CD14-positive monocyte (primary cell): ENCODE measurements around the gene OR2M4. TPM values are rescaled to one million over a fixed set of nuclear protein-coding genes. Genes with fewer than 3 reads are reported as not detected.
A peak's percentile ranks its signal among the peaks of the same experiment; 100 is the strongest.

Experiments used
- DNase-seq, 3 donors: peaks; one replicate each; pipeline ENCODE4 v3.0.0-alpha.2; 2011 to 2022
- H2AFZ ChIP-seq: 2 replicates; pipeline ENCODE4 v1.6.0; 2012; ENCODE audit warnings: mild to moderate bottlenecking, low read depth, low read length, inconsistent platforms; ENCODE audit not compliant: insufficient read depth, poor library complexity, severe bottlenecking
- H3K27ac ChIP-seq, 2 donors: 1 replicate in 1 of 2; 2 replicates in 1 of 2; pipeline ENCODE4 v1.5.1; 2012 to 2013; ENCODE audit warnings: low read length in 2 of 2, control low read depth in 1 of 2, inconsistent platforms in 1 of 2, low read depth in 1 of 2, mild to moderate bottlenecking in 1 of 2
- H3K27me3 ChIP-seq, 2 donors: one replicate each; pipeline versions ENCODE4 v1.6.0 to v1.6.1; 2011 to 2013; ENCODE audit warnings: low read length in 2 of 2; ENCODE audit not compliant: control insufficient read depth in 2 of 2, insufficient read depth in 2 of 2
- H3K36me3 ChIP-seq, 2 donors: replicated peaks in 1 of 2; 1 replicate in 1 of 2; 2 replicates in 1 of 2; pipeline versions ENCODE4 v1.5.1 to v1.6.1; 2012 to 2013; ENCODE audit warnings: low read length in 2 of 2, control low read depth in 1 of 2, inconsistent platforms in 1 of 2, mild to moderate bottlenecking in 1 of 2; ENCODE audit not compliant: insufficient read depth in 2 of 2, control insufficient read depth in 1 of 2
- H3K4me1 ChIP-seq, 2 donors: 1 replicate in 1 of 2; 2 replicates in 1 of 2; pipeline versions ENCODE4 v1.5.1 to v1.6.1; 2012 to 2013; ENCODE audit warnings: low read length in 2 of 2, control low read depth in 1 of 2, inconsistent platforms in 1 of 2, mild to moderate bottlenecking in 1 of 2, moderate library complexity in 1 of 2; ENCODE audit not compliant: insufficient read depth in 2 of 2, control insufficient read depth in 1 of 2
- H3K4me2 ChIP-seq: replicated peaks from 2 replicates; pipeline ENCODE3; 2012; ENCODE audit warnings: low read length, moderate library complexity, mild to moderate bottlenecking; ENCODE audit not compliant: poor library complexity, severe bottlenecking; ENCODE audit errors: extremely low read depth
- H3K4me3 ChIP-seq, 3 experiments: fragments of 200-600 bp in 1 of 3; sonication (generic) in 1 of 3; replicated peaks in 1 of 3; 1 replicate in 2 of 3; 2 replicates in 1 of 3; pipeline ENCODE4 v1.5.1; 2011 to 2013; ENCODE audit warnings: low read length in 3 of 3, mild to moderate bottlenecking in 3 of 3, control low read depth in 2 of 3, low read depth in 2 of 3, inconsistent platforms in 1 of 3, moderate library complexity in 1 of 3
- H3K79me2 ChIP-seq: 2 replicates; pipeline ENCODE4 v1.6.0; 2012; ENCODE audit warnings: mild to moderate bottlenecking, control low read depth, inconsistent platforms, low read length, moderate library complexity; ENCODE audit not compliant: insufficient read depth
- H3K9ac ChIP-seq: 2 replicates; pipeline ENCODE4 v1.6.0; 2017; ENCODE audit warnings: low read length, mild to moderate bottlenecking; ENCODE audit not compliant: insufficient read depth, poor library complexity, severe bottlenecking
- H3K9me3 ChIP-seq, 2 donors: replicated peaks in 1 of 2; 1 replicate in 1 of 2; 2 replicates in 1 of 2; pipeline versions ENCODE4 v1.5.1 to v1.6.1; 2012 to 2013; ENCODE audit warnings: low read length in 2 of 2, control low read depth in 1 of 2; ENCODE audit not compliant: control insufficient read depth in 1 of 2, insufficient read depth in 1 of 2
- H4K20me1 ChIP-seq: 2 replicates; pipeline ENCODE4 v1.6.0; 2012; ENCODE audit warnings: mild to moderate bottlenecking, low read length, control low read depth, moderate library complexity; ENCODE audit not compliant: insufficient read depth
- H3K27ac Mint-ChIP-seq, 7 donors: one replicate each; pipeline ENCODE4 v1.8.0; 2020; ENCODE audit warnings: mild to moderate bottlenecking in 7 of 7, mixed read lengths in 7 of 7, moderate library complexity in 6 of 7, inconsistent platforms in 2 of 7
- H3K27me3 Mint-ChIP-seq, 3 donors: one replicate each; pipeline ENCODE4 v1.8.0; 2021 to 2022; ENCODE audit warnings: low read depth in 3 of 3, mild to moderate bottlenecking in 3 of 3, mixed read lengths in 3 of 3, moderate library complexity in 3 of 3, inconsistent platforms in 1 of 3
- H3K36me3 Mint-ChIP-seq, 2 donors: one replicate each; pipeline ENCODE4 v1.8.0; 2020; ENCODE audit warnings: mixed read lengths in 2 of 2, inconsistent platforms in 1 of 2, mild to moderate bottlenecking in 1 of 2
- H3K4me1 Mint-ChIP-seq: one replicate; pipeline ENCODE4 v1.8.0; 2020; ENCODE audit warnings: mild to moderate bottlenecking, mixed read lengths
- H3K4me3 Mint-ChIP-seq, 2 donors: one replicate each; pipeline ENCODE4 v1.8.0; 2020; ENCODE audit warnings: mild to moderate bottlenecking in 2 of 2, mixed read lengths in 2 of 2, moderate library complexity in 1 of 2
- H3K9me3 Mint-ChIP-seq, 7 donors: one replicate each; pipeline ENCODE4 v1.8.0; 2020 to 2022; ENCODE audit warnings: mixed read lengths in 7 of 7, mild to moderate bottlenecking in 6 of 7, moderate library complexity in 6 of 7, inconsistent platforms in 2 of 7
- WGBS: methylation state at CpG from one replicate; pipeline ENCODE4 v1.1.5; 2013; ENCODE audit warnings: missing lambda C conversion rate; ENCODE audit not compliant: insufficient coverage; 5-methylcytosine and 5-hydroxymethylcytosine counted together
- intact Hi-C, 2 donors: fragments of 100-400 bp; cut with micrococcal nuclease; formaldehyde crosslinking; loops; one replicate each; pipeline versions ENCODE4 v1.15.0 to v1.15.1; 2023
- polyA plus RNA-seq, 3 donors: library from polyadenylated mRNA; depleted of rRNA in 1 of 3; unstranded in 2 of 3; stranded (reverse) in 1 of 3; fragments of 300-500 nt in 2 of 3; fragments of >200 nt in 1 of 3; fragmentation: Illumina TruSeq in 2 of 3; gene quantifications; 1 replicate in 2 of 3; 2 replicates in 1 of 3; pipeline ENCODE4 v1.2.3, GENCODE V29; 2012 to 2021
- TF ChIP-seq, protein P1 (sequence below): fragments of 200-600 bp; IDR thresholded peaks from one replicate; pipeline ENCODE4 v1.8.0; 2022; ENCODE audit warnings: antibody characterized with exemption, mild to moderate bottlenecking

Gene OR2M4
- polyA plus RNA-seq, 3 donors = not detected

DNA sequence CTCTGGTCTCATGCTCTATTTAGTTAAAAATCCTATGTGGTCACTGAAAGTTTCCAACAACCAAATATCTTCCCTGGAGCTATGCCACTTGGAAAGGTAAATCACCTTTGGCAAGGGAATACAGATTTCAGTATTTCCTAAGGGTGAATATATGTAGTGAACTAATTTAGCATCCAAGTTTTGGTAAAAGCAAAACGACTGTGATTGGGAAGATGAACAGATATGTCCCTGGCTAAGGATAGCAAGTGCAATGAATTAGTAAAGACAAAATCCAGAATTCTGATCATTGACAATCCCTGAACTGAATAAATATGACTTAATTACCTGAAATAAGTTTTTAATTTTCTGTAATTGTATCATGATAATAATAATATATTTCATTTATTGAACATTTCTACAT, 46.7 kb downstream of the OR2M4 start, which contains the start of gene OR2T33:
OR2T33 (minus strand) TSS at position 101 of the 400 bp plus-strand sequence. CDS start 4,162 bp downstream, outside the sequence.
- TF ChIP-seq, protein P1, sequence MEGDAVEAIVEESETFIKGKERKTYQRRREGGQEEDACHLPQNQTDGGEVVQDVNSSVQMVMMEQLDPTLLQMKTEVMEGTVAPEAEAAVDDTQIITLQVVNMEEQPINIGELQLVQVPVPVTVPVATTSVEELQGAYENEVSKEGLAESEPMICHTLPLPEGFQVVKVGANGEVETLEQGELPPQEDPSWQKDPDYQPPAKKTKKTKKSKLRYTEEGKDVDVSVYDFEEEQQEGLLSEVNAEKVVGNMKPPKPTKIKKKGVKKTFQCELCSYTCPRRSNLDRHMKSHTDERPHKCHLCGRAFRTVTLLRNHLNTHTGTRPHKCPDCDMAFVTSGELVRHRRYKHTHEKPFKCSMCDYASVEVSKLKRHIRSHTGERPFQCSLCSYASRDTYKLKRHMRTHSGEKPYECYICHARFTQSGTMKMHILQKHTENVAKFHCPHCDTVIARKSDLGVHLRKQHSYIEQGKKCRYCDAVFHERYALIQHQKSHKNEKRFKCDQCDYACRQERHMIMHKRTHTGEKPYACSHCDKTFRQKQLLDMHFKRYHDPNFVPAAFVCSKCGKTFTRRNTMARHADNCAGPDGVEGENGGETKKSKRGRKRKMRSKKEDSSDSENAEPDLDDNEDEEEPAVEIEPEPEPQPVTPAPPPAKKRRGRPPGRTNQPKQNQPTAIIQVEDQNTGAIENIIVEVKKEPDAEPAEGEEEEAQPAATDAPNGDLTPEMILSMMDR = no peak
- H3K4me1 Mint-ChIP-seq = peaks cover 3% of the 10 kb centered on the region
- H3K27me3 Mint-ChIP-seq = no peaks in the 10 kb centered on the region
- intact Hi-C loops = no loop called here
- no peak within 1 kb of the TSS for H2AFZ ChIP-seq
- no peak within 1 kb of the TSS for H3K27ac ChIP-seq
- H3K79me2 ChIP-seq = no peaks in the 10 kb centered on the region
- H3K9me3 ChIP-seq = no peaks in the 10 kb centered on the region
- H3K27ac Mint-ChIP-seq = no peak within 1 kb of the TSS
- H3K27me3 ChIP-seq = no peaks in the 10 kb centered on the region
- no peak within 1 kb of the TSS for H3K9ac ChIP-seq
- H3K4me1 ChIP-seq = no peaks in the 10 kb centered on the region
- no peak within 1 kb of the TSS for H3K4me3 Mint-ChIP-seq
- H3K36me3 ChIP-seq = no peaks in the 10 kb centered on the region
- WGBS = no CpG with 5 or more reads among the region's 1 CpG
- no peak within 1 kb of the TSS for H3K4me3 ChIP-seq
- no peak for DNase-seq
- H3K4me2 ChIP-seq = no peak within 1 kb of the TSS
- H4K20me1 ChIP-seq = no peaks in the 10 kb centered on the region
- no peaks in the 10 kb centered on the region for H3K36me3 Mint-ChIP-seq
- peaks cover 0 to 5% (median 2%) of the 10 kb centered on the region in 7 donors for H3K9me3 Mint-ChIP-seq

DNA sequence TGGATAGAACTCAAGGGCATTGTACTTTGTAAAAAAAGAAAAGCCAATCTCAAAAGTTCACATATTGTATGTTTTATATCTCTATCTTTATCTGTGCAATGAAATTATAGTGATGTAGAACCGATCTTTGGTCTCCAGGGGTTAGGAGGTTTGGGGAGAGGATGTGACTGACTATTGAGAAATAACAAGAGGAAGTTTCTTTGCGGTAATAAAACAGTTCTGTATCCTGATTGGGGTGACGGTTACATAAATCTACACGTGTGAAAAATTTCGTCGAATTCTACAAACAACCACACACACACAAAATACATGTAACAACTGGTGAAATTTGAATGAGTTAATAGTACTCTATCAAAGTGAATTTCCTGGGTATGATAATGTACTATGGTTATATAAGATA, 57.2 kb downstream of the OR2M4 start:
- no peak overlapping the region for H3K9ac ChIP-seq
- no peaks in the 10 kb centered on the region for H4K20me1 ChIP-seq
- Mint-ChIP-seq H3K9me3 (peaks cover 0 to 6% (median 1%) of the 10 kb centered on the region in 7 donors), H3K36me3 (no peaks in the 10 kb centered on the region), H3K4me3 (no peak overlapping the region), H3K4me1 (peaks cover 8% of the 10 kb centered on the region), H3K27ac (no peak overlapping the region), H3K27me3 (no peaks in the 10 kb centered on the region)
- H3K4me2 ChIP-seq = no peak overlapping the region
- no peaks in the 10 kb centered on the region for H3K27me3 ChIP-seq
- H3K27ac ChIP-seq = no peak overlapping the region
- TF ChIP-seq, protein P1 = no peak
- WGBS = no CpG with 5 or more reads among the region's 6 CpGs
- no peaks in the 10 kb centered on the region for H3K9me3 ChIP-seq
- H2AFZ ChIP-seq = no peak overlapping the region
- H3K4me3 ChIP-seq = no peak overlapping the region
- intact Hi-C loops = no loop called here
- no peaks in the 10 kb centered on the region for H3K36me3 ChIP-seq
- no peaks in the 10 kb centered on the region for H3K4me1 ChIP-seq
- no peaks in the 10 kb centered on the region for H3K79me2 ChIP-seq
- peak in 1 of 3 donors; percentile 1 for DNase-seq

Other genes with a start within 250 kb of the OR2M4 start
- not detected for gene OR2L5, start 217.8 kb upstream of the OR2M4 start, polyA plus RNA-seq
- gene OR2L2, start 201.3 kb upstream of the OR2M4 start, polyA plus RNA-seq = under 1 TPM in 1 of 3 donors, not detected in 2; 0.05 TPM
- not detected for gene OR2L3, start 184.6 kb upstream of the OR2M4 start, polyA plus RNA-seq
- gene OR2L13, start 136.2 kb upstream of the OR2M4 start, polyA plus RNA-seq = not detected
- gene OR2M5, start 86.3 kb upstream of the OR2M4 start, polyA plus RNA-seq = not detected
- not detected for gene OR2M2, start 56.6 kb upstream of the OR2M4 start, polyA plus RNA-seq
- gene OR2M3, start 34.2 kb upstream of the OR2M4 start, polyA plus RNA-seq = not detected
- not detected for gene OR2T33, start 46.6 kb downstream of the OR2M4 start, polyA plus RNA-seq
- gene OR2T12, start 72.0 kb downstream of the OR2M4 start, polyA plus RNA-seq = not detected
- not detected for gene OR2M7, start 93.2 kb downstream of the OR2M4 start, polyA plus RNA-seq
- gene OR14C36, start 117.4 kb downstream of the OR2M4 start, polyA plus RNA-seq = not detected
- gene OR2T4, start 130.2 kb downstream of the OR2M4 start, polyA plus RNA-seq = not detected
- gene OR2T6, start 144.3 kb downstream of the OR2M4 start, polyA plus RNA-seq = not detected
- not detected for gene OR2T1, start 171.6 kb downstream of the OR2M4 start, polyA plus RNA-seq
- gene OR2T2, start 214.2 kb downstream of the OR2M4 start, polyA plus RNA-seq = not detected
- under 1 TPM in 1 of 3 donors, not detected in 2; 0.08 TPM for gene OR2T3, start 241.9 kb downstream of the OR2M4 start, polyA plus RNA-seq